HepG2 (cell line): ENCODE measurements around the gene CD300LF. TPM values are rescaled to one million over a fixed set of nuclear protein-coding genes. Genes with fewer than 3 reads are reported as not detected.

Experiments used
- CREM ChIP-seq, 2 experiments: sonication (generic) in 1 of 2; formaldehyde crosslinking in 1 of 2; IDR thresholded peaks; 2 replicates each; pipeline versions ENCODE4 v1.4.0 to v1.6.1; 2016 to 2020; ENCODE audit warnings: antibody characterized with exemption in 1 of 2, mild to moderate bottlenecking in 1 of 2, missing genetic modification reagents in 1 of 2
- E2F5 ChIP-seq: sonication (generic); formaldehyde crosslinking; conservative IDR thresholded peaks from 2 replicates; pipeline ENCODE4 v1.4.0; 2020; ENCODE audit warnings: missing genetic modification reagents
- ELF1 ChIP-seq: sonication (generic); formaldehyde crosslinking; IDR thresholded peaks from 2 replicates; pipeline ENCODE4 v1.4.0; 2020; ENCODE audit warnings: missing genetic modification reagents
- FOXP1 ChIP-seq, 2 experiments: fragments of 450-650 bp in 1 of 2; IDR thresholded peaks; 2 replicates each; pipeline ENCODE4 v1.6.1; 2017 to 2018; ENCODE audit warnings: antibody characterized with exemption in 1 of 2
- HOXA7 ChIP-seq: sonication (generic); formaldehyde crosslinking; IDR thresholded peaks from 2 replicates; pipeline ENCODE4 v1.8.1; 2022; ENCODE audit warnings: mild to moderate bottlenecking, missing genetic modification reagents, moderate library complexity
- KDM3A ChIP-seq: IDR thresholded peaks from 2 replicates; pipeline ENCODE4 v1.6.1; 2018; ENCODE audit warnings: low read depth, missing compliant biosample characterization
- KDM4B ChIP-seq: sonication (generic); formaldehyde crosslinking; IDR thresholded peaks from 2 replicates; pipeline ENCODE4 v1.4.0; 2020; ENCODE audit warnings: missing genetic modification reagents
- MBNL3 ChIP-seq: fragments of 250-450 bp; sonication (Bioruptor Pico); conservative IDR thresholded peaks from 2 replicates; pipeline ENCODE4 v1.8.0; 2022; ENCODE audit warnings: mild to moderate bottlenecking, inconsistent platforms
- MTA1 ChIP-seq: sonication (generic); formaldehyde crosslinking; IDR thresholded peaks from 2 replicates; pipeline ENCODE4 v1.4.0; 2020; ENCODE audit warnings: missing genetic modification reagents, mild to moderate bottlenecking, borderline replicate concordance
- PCBP2 ChIP-seq: fragments of 200-400 bp; formaldehyde crosslinking; optimal IDR thresholded peaks from 2 replicates; pipeline ENCODE3; 2018; ENCODE audit warnings: low read length, low read depth; ENCODE audit not compliant: poor library complexity, severe bottlenecking
- RBM22 ChIP-seq: fragments of 200-400 bp; formaldehyde crosslinking; optimal IDR thresholded peaks from 2 replicates; pipeline ENCODE3; 2017; ENCODE audit warnings: mild to moderate bottlenecking, low read length, moderate library complexity
- SOX6 ChIP-seq, 2 experiments: fragments of 450-650 bp in 1 of 2; sonication (generic) in 1 of 2; formaldehyde crosslinking in 1 of 2; IDR thresholded peaks; 2 replicates each; pipeline versions ENCODE4 v1.4.0 to v1.6.1; 2017 to 2020; ENCODE audit warnings: antibody characterized with exemption in 1 of 2, mild to moderate bottlenecking in 1 of 2, missing genetic modification reagents in 1 of 2
- YEATS2 ChIP-seq: sonication (generic); formaldehyde crosslinking; IDR thresholded peaks from 2 replicates; pipeline ENCODE4 v1.4.0; 2020; ENCODE audit warnings: missing genetic modification reagents, borderline replicate concordance
- ZBTB33 ChIP-seq: sonication (generic); formaldehyde crosslinking; IDR thresholded peaks from 2 replicates; pipeline ENCODE4 v1.4.0; 2020; ENCODE audit warnings: missing genetic modification reagents
- ZBTB37 ChIP-seq: sonication (generic); formaldehyde crosslinking; IDR thresholded peaks from 2 replicates; pipeline ENCODE4 v1.4.0; 2020; ENCODE audit warnings: mild to moderate bottlenecking, missing genetic modification reagents
- ZIK1 ChIP-seq: sonication (generic); formaldehyde crosslinking; IDR thresholded peaks from 2 replicates; pipeline ENCODE4 v1.5.0; 2020; ENCODE audit warnings: mild to moderate bottlenecking, low read depth, missing genetic modification reagents, borderline replicate concordance
- ZMYM2 ChIP-seq: sonication (generic); formaldehyde crosslinking; IDR thresholded peaks from 2 replicates; pipeline ENCODE4 v1.8.0; 2022; ENCODE audit warnings: mild to moderate bottlenecking, missing genetic modification reagents
- polyA plus RNA-seq, 8 experiments: library from polyadenylated mRNA; depleted of rRNA in 3 of 8; stranded (reverse) in 7 of 8; unstranded in 1 of 8; fragments of >200 nt; fragmentation: Illumina TruSeq in 4 of 8; extraction: Trizol in 4 of 8; gene quantifications; 2 replicates each; pipeline versions ENCODE4 v1.2.1 to v1.2.3, GENCODE V29; 2011 to 2016; ENCODE audit warnings: low read depth in 4 of 8, missing spikeins in 1 of 8, mixed read lengths in 1 of 8; ENCODE audit not compliant: insufficient read depth in 1 of 8
- total RNA-seq, 5 experiments: library from RNA; depleted of rRNA; stranded (reverse); fragments of >200 nt; fragmentation: Illumina TruSeq; extraction: Trizol; gene quantifications; 2 replicates each; pipeline ENCODE4 v1.2.3, GENCODE V29; 2016; ENCODE audit warnings: low read depth in 1 of 5
- TF ChIP-seq, protein P1 (sequence below): sonication (generic); formaldehyde crosslinking; conservative IDR thresholded peaks from 2 replicates; pipeline ENCODE4 v1.8.0; 2022; ENCODE audit warnings: missing genetic modification reagents
- TF ChIP-seq, protein P2 (sequence below): sonication (generic); IDR thresholded peaks from 2 replicates; pipeline ENCODE4 v1.6.1; 2016; ENCODE audit warnings: low read depth, borderline replicate concordance
- TF ChIP-seq, protein P3 (sequence below): sonication (generic); formaldehyde crosslinking; IDR thresholded peaks from 2 replicates; pipeline ENCODE4 v1.8.1; 2023; ENCODE audit warnings: missing genetic modification reagents, mild to moderate bottlenecking, borderline replicate concordance

CD300LF gene
- total and polyA plus RNA-seq, 2 of the 13 experiments (the other 11 are each of a cell fraction or from before 2014, with no cell fraction given): not detected

DNA sequence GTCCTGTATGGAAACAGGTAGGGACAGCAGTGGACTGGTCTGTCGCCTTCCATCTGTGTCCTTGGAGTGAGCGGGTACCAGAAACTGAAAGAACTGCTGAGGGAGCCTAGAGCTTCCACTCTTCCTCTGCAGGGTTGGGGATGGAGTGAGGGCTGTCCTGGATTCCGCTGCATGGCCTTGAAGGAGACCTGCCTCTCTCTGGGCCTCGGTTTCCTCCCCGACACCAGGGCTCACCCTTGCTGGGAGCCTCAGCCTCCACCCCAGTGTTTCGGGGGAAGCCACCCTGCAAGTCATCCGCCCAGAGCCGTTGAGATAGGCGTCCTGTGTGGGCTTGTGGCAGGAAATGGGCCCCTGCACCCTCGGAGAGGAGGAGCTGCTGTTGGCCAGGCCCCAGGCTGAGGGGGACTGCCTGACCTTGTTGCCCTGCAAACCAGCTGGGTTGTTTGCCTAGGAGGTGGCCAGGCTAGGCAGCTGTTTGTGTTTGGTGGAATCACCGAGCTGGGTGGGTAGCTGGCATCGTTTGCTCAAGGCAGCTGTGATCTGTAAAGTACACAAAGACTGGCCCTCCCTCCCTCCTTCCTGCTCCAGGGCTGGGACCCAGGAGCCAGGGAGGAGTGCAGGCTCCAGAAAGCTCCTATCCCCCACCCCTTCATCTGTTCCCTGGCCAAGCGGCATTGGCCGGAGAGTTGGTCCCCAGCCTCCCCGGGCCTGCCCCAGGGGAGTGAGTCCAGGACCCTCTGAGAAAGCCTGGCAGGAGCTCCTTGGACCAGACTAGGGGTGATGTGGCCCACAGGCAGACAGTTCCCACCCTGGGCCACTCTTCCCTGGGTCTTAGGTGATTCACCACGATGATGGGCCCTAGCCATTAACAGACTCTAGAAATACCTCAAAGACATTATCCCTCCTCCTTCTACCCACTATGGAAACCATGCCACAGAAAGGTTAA is 25.6 kb upstream of the CD300LF start (continued):
- TF ChIP-seq SOX6 (IDR thresholded peaks at IDR 0.05) (no peak), SOX6 (CRISPR knock-in tag; IDR thresholded peaks at IDR 0.05) (peak; percentile 69), ZBTB33 (CRISPR knock-in tag) (peak; percentile 39; the same call in 1 of the 2 replicates), KDM4B (CRISPR knock-in tag) (peak; percentile 73; the same call in 1 of the 2 replicates), PCBP2 (no peak), RBM22 (no peak), ZBTB37 (CRISPR knock-in tag) (peak; percentile 91), HOXA7 (no peak), CREM (IDR thresholded peaks at IDR 0.05) (peak; percentile 29), CREM (CRISPR knock-in tag; IDR thresholded peaks at IDR 0.05) (no peak; the same call in 1 of the 2 replicates), ZMYM2 (0 out of 2 replicates have a peak, but pooled peaks have one; percentile 9), ZIK1 (CRISPR knock-in tag) (0 out of 2 replicates have a peak, but pooled peaks have one; percentile 10), FOXP1 (IDR thresholded peaks at IDR 0.05) (no peak), FOXP1 (CRISPR knock-in tag; IDR thresholded peaks at IDR 0.05) (peak; percentile 76), E2F5 (CRISPR knock-in tag) (no peak), KDM3A (CRISPR knock-in tag) (0 out of 2 replicates have a peak, but pooled peaks have one; percentile 57), MBNL3 (CRISPR knock-in tag) (no peak), ELF1 (CRISPR knock-in tag) (0 out of 2 replicates have a peak, but pooled peaks have one; percentile 14), YEATS2 (CRISPR knock-in tag) (0 out of 2 replicates have a peak, but pooled peaks have one; percentile 71), MTA1 (CRISPR knock-in tag) (peak; percentile 90; the same call in 1 of the 2 replicates)
- TF ChIP-seq, protein P1, sequence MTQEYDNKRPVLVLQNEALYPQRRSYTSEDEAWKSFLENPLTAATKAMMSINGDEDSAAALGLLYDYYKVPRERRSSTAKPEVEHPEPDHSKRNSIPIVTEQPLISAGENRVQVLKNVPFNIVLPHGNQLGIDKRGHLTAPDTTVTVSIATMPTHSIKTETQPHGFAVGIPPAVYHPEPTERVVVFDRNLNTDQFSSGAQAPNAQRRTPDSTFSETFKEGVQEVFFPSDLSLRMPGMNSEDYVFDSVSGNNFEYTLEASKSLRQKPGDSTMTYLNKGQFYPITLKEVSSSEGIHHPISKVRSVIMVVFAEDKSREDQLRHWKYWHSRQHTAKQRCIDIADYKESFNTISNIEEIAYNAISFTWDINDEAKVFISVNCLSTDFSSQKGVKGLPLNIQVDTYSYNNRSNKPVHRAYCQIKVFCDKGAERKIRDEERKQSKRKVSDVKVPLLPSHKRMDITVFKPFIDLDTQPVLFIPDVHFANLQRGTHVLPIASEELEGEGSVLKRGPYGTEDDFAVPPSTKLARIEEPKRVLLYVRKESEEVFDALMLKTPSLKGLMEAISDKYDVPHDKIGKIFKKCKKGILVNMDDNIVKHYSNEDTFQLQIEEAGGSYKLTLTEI: no peak
- TF ChIP-seq, protein P2, sequence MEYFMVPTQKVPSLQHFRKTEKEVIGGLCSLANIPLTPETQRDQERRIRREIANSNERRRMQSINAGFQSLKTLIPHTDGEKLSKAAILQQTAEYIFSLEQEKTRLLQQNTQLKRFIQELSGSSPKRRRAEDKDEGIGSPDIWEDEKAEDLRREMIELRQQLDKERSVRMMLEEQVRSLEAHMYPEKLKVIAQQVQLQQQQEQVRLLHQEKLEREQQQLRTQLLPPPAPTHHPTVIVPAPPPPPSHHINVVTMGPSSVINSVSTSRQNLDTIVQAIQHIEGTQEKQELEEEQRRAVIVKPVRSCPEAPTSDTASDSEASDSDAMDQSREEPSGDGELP: peak; percentile 99
- TF ChIP-seq, protein P3, sequence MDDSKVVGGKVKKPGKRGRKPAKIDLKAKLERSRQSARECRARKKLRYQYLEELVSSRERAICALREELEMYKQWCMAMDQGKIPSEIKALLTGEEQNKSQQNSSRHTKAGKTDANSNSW (CRISPR knock-in tag): no peak
